SKM-1 (cell line): ENCODE data around the gene VIL1.

Experiments used
- DNase-seq: peaks from one replicate; lab custom pipeline; 2025; ENCODE audit not compliant: unreplicated experiment; lab: John Stamatoyannopoulos, UW

VIL1 gene

DNA sequence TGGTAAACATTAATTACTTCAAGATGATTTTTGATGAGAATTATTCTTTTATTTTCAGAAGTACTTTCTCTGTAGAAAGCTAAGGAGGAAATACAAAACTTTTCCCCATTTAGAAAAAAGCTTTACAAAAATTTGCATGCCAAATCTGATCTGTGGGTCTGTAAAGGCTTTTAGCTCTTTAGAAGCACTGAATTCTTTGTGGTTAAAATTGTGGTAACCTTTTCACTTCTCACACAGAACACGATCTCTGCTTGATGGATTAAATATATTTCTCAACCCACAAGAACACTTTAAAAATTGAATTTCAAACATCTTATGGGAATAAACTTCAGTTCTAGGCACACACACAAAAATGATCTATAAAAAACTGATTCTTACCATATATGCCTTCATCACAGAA is 63.7 kb downstream of the VIL1 start:
- DNase-seq, result no peak

- no peak for DNase-seq
Observed at GRCh38 chr2:218485986-218486667, 67.2 kb downstream of the VIL1 start.

- DNase-seq, result no peak
Observed at GRCh38 chr2:218500501-218501060, 81.7 kb downstream of the VIL1 start.

- no peak for DNase-seq
Observed at GRCh38 chr2:218501665-218502064, 82.7 kb downstream of the VIL1 start.
